SK-N-SH treated with all-trans-retinoic acid at 6 μM for 48 hours (cell line): ENCODE data around the gene IGFN1.

ENCODE experiments used
- GLIS3 ChIP-seq: fragments of 250-450 bp; sonication (Bioruptor Pico); IDR thresholded peaks from 2 replicates; pipeline ENCODE4 v1.5.0; 2020; ENCODE audit warnings: mild to moderate bottlenecking, moderate library complexity
- OSR1 ChIP-seq: fragments of 250-450 bp; sonication (Bioruptor Pico); IDR thresholded peaks from 2 replicates; pipeline ENCODE4 v1.8.0; 2022; ENCODE audit warnings: moderate library complexity, mild to moderate bottlenecking, inconsistent platforms
- SNAI2 ChIP-seq: fragments of 250-450 bp; sonication (Bioruptor Pico); IDR thresholded peaks from 2 replicates; pipeline ENCODE4 v1.5.0; 2020; ENCODE audit warnings: mild to moderate bottlenecking, moderate library complexity
- TOX ChIP-seq: fragments of 250-450 bp; sonication (Bioruptor Pico); IDR thresholded peaks from 2 replicates; pipeline ENCODE4 v1.8.0; 2021; ENCODE audit warnings: mild to moderate bottlenecking, moderate library complexity, borderline replicate concordance
- ZFP3 ChIP-seq: fragments of 250-450 bp; sonication (Bioruptor Pico); IDR thresholded peaks from 2 replicates; pipeline ENCODE4 v1.5.0; 2020; ENCODE audit warnings: mild to moderate bottlenecking, moderate library complexity
- ZNF565 ChIP-seq: fragments of 450-650 bp; formaldehyde crosslinking; conservative IDR thresholded peaks from 2 replicates; pipeline ENCODE4 v1.5.0; 2020; ENCODE audit warnings: low read depth, mild to moderate bottlenecking, moderate library complexity
- ZNF70 ChIP-seq: fragments of 450-650 bp; formaldehyde crosslinking; IDR thresholded peaks from 2 replicates; pipeline ENCODE4 v1.5.0; 2020; ENCODE audit warnings: mild to moderate bottlenecking, moderate library complexity
- TF ChIP-seq, protein P1 (sequence below): fragments of 250-450 bp; sonication (Bioruptor Pico); IDR thresholded peaks from 2 replicates; pipeline ENCODE4 v1.5.0; 2020; ENCODE audit warnings: mild to moderate bottlenecking, moderate library complexity
- TF ChIP-seq, protein P2 (sequence below): fragments of 250-450 bp; sonication (Bioruptor Pico); IDR thresholded peaks from 2 replicates; pipeline ENCODE4 v1.5.1; 2021; ENCODE audit warnings: mild to moderate bottlenecking, moderate library complexity

DNA sequence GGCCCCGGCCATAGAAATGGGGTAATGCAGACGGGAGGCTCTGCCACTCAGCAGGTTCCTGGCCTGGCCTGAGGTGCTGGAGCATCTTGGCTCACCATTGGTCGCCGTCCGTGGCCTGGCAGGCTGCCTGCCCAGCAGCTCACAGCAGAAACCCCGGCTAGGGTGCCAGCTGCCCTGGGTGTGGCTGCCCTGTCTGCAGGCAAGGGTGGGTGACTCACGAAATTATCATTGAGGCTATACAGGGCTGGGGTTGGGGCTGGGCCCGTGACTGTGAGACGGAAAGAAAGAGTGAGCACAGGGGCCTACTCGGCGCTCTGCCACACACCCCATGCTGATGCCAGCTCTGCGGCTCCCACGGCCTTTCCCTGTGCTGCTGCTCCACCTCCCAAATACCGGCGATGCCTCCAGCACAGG lies 84.6 kb downstream of the IGFN1 start:
- TF ChIP-seq, protein P1, sequence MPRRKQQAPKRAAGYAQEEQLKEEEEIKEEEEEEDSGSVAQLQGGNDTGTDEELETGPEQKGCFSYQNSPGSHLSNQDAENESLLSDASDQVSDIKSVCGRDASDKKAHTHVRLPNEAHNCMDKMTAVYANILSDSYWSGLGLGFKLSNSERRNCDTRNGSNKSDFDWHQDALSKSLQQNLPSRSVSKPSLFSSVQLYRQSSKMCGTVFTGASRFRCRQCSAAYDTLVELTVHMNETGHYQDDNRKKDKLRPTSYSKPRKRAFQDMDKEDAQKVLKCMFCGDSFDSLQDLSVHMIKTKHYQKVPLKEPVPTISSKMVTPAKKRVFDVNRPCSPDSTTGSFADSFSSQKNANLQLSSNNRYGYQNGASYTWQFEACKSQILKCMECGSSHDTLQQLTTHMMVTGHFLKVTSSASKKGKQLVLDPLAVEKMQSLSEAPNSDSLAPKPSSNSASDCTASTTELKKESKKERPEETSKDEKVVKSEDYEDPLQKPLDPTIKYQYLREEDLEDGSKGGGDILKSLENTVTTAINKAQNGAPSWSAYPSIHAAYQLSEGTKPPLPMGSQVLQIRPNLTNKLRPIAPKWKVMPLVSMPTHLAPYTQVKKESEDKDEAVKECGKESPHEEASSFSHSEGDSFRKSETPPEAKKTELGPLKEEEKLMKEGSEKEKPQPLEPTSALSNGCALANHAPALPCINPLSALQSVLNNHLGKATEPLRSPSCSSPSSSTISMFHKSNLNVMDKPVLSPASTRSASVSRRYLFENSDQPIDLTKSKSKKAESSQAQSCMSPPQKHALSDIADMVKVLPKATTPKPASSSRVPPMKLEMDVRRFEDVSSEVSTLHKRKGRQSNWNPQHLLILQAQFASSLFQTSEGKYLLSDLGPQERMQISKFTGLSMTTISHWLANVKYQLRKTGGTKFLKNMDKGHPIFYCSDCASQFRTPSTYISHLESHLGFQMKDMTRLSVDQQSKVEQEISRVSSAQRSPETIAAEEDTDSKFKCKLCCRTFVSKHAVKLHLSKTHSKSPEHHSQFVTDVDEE (CRISPR knock-in tag): no peak
- TF ChIP-seq GLIS3 (CRISPR knock-in tag) (no peak), OSR1 (CRISPR knock-in tag) (no peak), TOX (no peak), ZNF565 (CRISPR knock-in tag) (no peak), ZFP3 (CRISPR knock-in tag) (no peak), ZNF70 (CRISPR knock-in tag) (no peak), SNAI2 (CRISPR knock-in tag) (no peak)
- TF ChIP-seq, protein P2, sequence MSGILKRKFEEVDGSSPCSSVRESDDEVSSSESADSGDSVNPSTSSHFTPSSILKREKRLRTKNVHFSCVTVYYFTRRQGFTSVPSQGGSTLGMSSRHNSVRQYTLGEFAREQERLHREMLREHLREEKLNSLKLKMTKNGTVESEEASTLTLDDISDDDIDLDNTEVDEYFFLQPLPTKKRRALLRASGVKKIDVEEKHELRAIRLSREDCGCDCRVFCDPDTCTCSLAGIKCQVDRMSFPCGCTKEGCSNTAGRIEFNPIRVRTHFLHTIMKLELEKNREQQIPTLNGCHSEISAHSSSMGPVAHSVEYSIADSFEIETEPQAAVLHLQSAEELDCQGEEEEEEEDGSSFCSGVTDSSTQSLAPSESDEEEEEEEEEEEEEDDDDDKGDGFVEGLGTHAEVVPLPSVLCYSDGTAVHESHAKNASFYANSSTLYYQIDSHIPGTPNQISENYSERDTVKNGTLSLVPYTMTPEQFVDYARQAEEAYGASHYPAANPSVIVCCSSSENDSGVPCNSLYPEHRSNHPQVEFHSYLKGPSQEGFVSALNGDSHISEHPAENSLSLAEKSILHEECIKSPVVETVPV: no peak
